Liver (tissue), 9 donors: ENCODE results near the gene SRSF5. TPM values are rescaled to one million over a fixed set of nuclear protein-coding genes. Genes with fewer than 3 reads are reported as not detected.

Source experiments
- DNase-seq: peaks from one replicate; pipeline ENCODE4 v3.0.0-alpha.2; 2017; ENCODE audit warnings: low spot score
- H3K27ac ChIP-seq, 2 donors: one replicate each; pipeline ENCODE4 v1.7.0; 2013; ENCODE audit warnings: inconsistent platforms in 2 of 2, low read length in 2 of 2, control low read depth in 1 of 2, low read depth in 1 of 2, mild to moderate bottlenecking in 1 of 2
- H3K27me3 ChIP-seq, 4 donors: one replicate each; pipeline versions ENCODE4 v1.6.1 to v1.7.0; 2013; ENCODE audit warnings: low read length in 3 of 4, inconsistent platforms in 1 of 4, mild to moderate bottlenecking in 1 of 4, moderate library complexity in 1 of 4; ENCODE audit not compliant: control insufficient read depth in 4 of 4, insufficient read depth in 4 of 4
- H3K36me3 ChIP-seq, 4 donors: one replicate each; pipeline versions ENCODE4 v1.6.1 to v1.7.0; 2013; ENCODE audit warnings: low read length in 3 of 4, mild to moderate bottlenecking in 3 of 4, low read depth in 1 of 4, moderate library complexity in 1 of 4; ENCODE audit not compliant: control insufficient read depth in 4 of 4, insufficient read depth in 3 of 4
- H3K4me1 ChIP-seq, 4 donors: one replicate each; pipeline versions ENCODE4 v1.6.1 to v1.7.0; 2013; ENCODE audit warnings: low read length in 3 of 4, mild to moderate bottlenecking in 3 of 4, moderate library complexity in 1 of 4; ENCODE audit not compliant: control insufficient read depth in 4 of 4, insufficient read depth in 4 of 4
- H3K4me3 ChIP-seq, 3 donors: one replicate each; pipeline versions ENCODE4 v1.6.1 to v1.7.0; 2013; ENCODE audit warnings: low read length in 3 of 3, control low read depth in 1 of 3, low read depth in 1 of 3, mild to moderate bottlenecking in 1 of 3
- H3K9ac ChIP-seq, 2 donors: one replicate each; pipeline ENCODE4 v1.7.0; 2013; ENCODE audit warnings: low read length in 2 of 2, mild to moderate bottlenecking in 2 of 2, moderate library complexity in 2 of 2, control low read depth in 1 of 2, low read depth in 1 of 2
- H3K9me3 ChIP-seq, 4 donors: one replicate each; pipeline versions ENCODE4 v1.6.1 to v1.7.0; 2013; ENCODE audit warnings: low read length in 3 of 4; ENCODE audit not compliant: control insufficient read depth in 4 of 4
- ATF3 ChIP-seq: IDR thresholded peaks from 2 replicates; pipeline ENCODE4 v1.6.1; 2016; ENCODE audit warnings: antibody characterized with exemption
- CTCF ChIP-seq: fragments of 150-350 bp; IDR thresholded peaks from 2 replicates; pipeline ENCODE4 v1.5.1; 2017; ENCODE audit warnings: improper control_type of control experiment, low read depth, low read length; ENCODE audit not compliant: missing input control
- EGR1 ChIP-seq, 2 donors: IDR thresholded peaks; 2 replicates each; pipeline ENCODE4 v1.6.1; 2016 to 2018; ENCODE audit warnings: antibody characterized with exemption in 2 of 2, low read depth in 2 of 2
- FOXA1 ChIP-seq: IDR thresholded peaks from 2 replicates; pipeline ENCODE4 v1.6.1; 2016; ENCODE audit warnings: antibody characterized with exemption
- GABPA ChIP-seq, 2 donors: IDR thresholded peaks in 1 of 2; conservative IDR thresholded peaks in 1 of 2; 2 replicates each; pipeline ENCODE4 v1.6.1; 2016; ENCODE audit warnings: antibody characterized with exemption in 2 of 2, mild to moderate bottlenecking in 1 of 2, moderate library complexity in 1 of 2
- HNF4G ChIP-seq: IDR thresholded peaks from 2 replicates; pipeline ENCODE4 v1.6.1; 2016; ENCODE audit warnings: antibody characterized with exemption
- JUND ChIP-seq, 2 donors: IDR thresholded peaks; 2 replicates each; pipeline ENCODE4 v1.6.1; 2016; ENCODE audit warnings: antibody characterized with exemption in 2 of 2
- MAX ChIP-seq: IDR thresholded peaks from 2 replicates; pipeline ENCODE4 v1.6.1; 2016; ENCODE audit warnings: antibody characterized with exemption
- NR2F2 ChIP-seq: IDR thresholded peaks from 2 replicates; pipeline ENCODE4 v1.6.1; 2016; ENCODE audit warnings: antibody characterized with exemption
- RAD21 ChIP-seq, 2 donors: IDR thresholded peaks; 2 replicates each; pipeline ENCODE4 v1.6.1; 2016; ENCODE audit warnings: antibody characterized with exemption in 2 of 2, mild to moderate bottlenecking in 2 of 2
- RXRA ChIP-seq, 2 donors: IDR thresholded peaks; 2 replicates each; pipeline ENCODE4 v1.6.1; 2017 to 2018; ENCODE audit warnings: antibody characterized with exemption in 2 of 2, mild to moderate bottlenecking in 1 of 2
- YY1 ChIP-seq: IDR thresholded peaks from 2 replicates; pipeline ENCODE4 v1.6.1; 2016; ENCODE audit warnings: antibody characterized with exemption, mild to moderate bottlenecking
- ZBTB33 ChIP-seq: IDR thresholded peaks from 2 replicates; pipeline ENCODE4 v1.6.1; 2016; ENCODE audit warnings: antibody characterized with exemption
- WGBS: extraction: QIAGEN DNeasy Blood & Tissue Kit; methylation state at CpG from one replicate; pipeline ENCODE4 v1.1.7; 2013; 5-methylcytosine and 5-hydroxymethylcytosine counted together
- polyA plus RNA-seq, 2 donors: library from polyadenylated mRNA; stranded (reverse) in 1 of 2; unstranded in 1 of 2; fragments of 200-250 nt in 1 of 2; fragments of >200 nt in 1 of 2; fragmentation: Nextera tagmentation in 1 of 2; extraction: Ambion mirVana in 1 of 2; gene quantifications; one replicate each; pipeline versions ENCODE4 v1.2.1 to v1.2.3, GENCODE V29; 2013 to 2015
- total RNA-seq, 2 donors: library from RNA; depleted of rRNA; stranded (reverse); fragments of >200 nt; gene quantifications; one replicate each; pipeline ENCODE4 v1.2.3, GENCODE V29; 2014
- donor health status: healthy.
- donor health status: healthy.
- donor health status: healthy.
- donor health status: healthy.
- donor health status: healthy.

The SRSF5 gene
- total and polyA plus RNA-seq, 4 donors: 74.4 to 254 (median 148) TPM

GRCh38 chr14:69803753-69804152 is 36.8 kb downstream of the SRSF5 start:
- Histone ChIP-seq H3K9me3 (no peaks in the 10 kb centered on the region), H3K27me3 (no peaks in the 10 kb centered on the region), H3K4me3 (no peak overlapping the region), H3K4me1 (peaks cover 4 to 17% (median 8%) of the 10 kb centered on the region in 4 donors), H3K9ac (no peak overlapping the region), H3K36me3 (no peaks in the 10 kb centered on the region), H3K27ac (no peak overlapping the region)
- no peak for DNase-seq
- TF ChIP-seq GABPA (IDR thresholded peaks at IDR 0.05 in 1 of 2, conservative IDR thresholded peaks at IDR 0.05 in 1 of 2) (no peak), MAX (no peak), EGR1 (IDR thresholded peaks at IDR 0.05; ENCODE audit: low read depth in 2 of 2) (no peak), CTCF (peak; percentile 20), RAD21 (IDR thresholded peaks at IDR 0.05) (peak in 1 of 2 donors; percentile 7), NR2F2 (no peak), HNF4G (no peak)

GRCh38 chr14:69804902-69805301 is 38.0 kb downstream of the SRSF5 start:
- WGBS: 98% methylated on average over 2 of the region's 2 CpGs
- H3K4me1 ChIP-seq: peaks cover 9 to 21% (median 11%) of the 10 kb centered on the region in 4 donors
- H3K9me3 ChIP-seq: no peaks in the 10 kb centered on the region
- H3K27ac ChIP-seq: no peak overlapping the region
- no peaks in the 10 kb centered on the region for H3K36me3 ChIP-seq
- TF ChIP-seq YY1: no peak
- no peak for TF ChIP-seq EGR1 (IDR thresholded peaks at IDR 0.05; ENCODE audit: low read depth in 2 of 2)
- no peak for TF ChIP-seq ATF3
- no peak for TF ChIP-seq MAX
- no peak for TF ChIP-seq FOXA1
- no peaks in the 10 kb centered on the region for H3K27me3 ChIP-seq
- H3K4me3 ChIP-seq: no peak overlapping the region
- no peak for DNase-seq
- H3K9ac ChIP-seq: no peak overlapping the region

- H3K27me3 ChIP-seq: no peaks in the 10 kb centered on the region
- peaks cover 11 to 28% (median 17%) of the 10 kb centered on the region in 4 donors for H3K4me1 ChIP-seq
- DNase-seq: no peak
- no peak overlapping the region for H3K4me3 ChIP-seq
- H3K9ac ChIP-seq: no peak overlapping the region
- H3K27ac ChIP-seq: no peak overlapping the region
- no peaks in the 10 kb centered on the region for H3K36me3 ChIP-seq
- no peaks in the 10 kb centered on the region for H3K9me3 ChIP-seq
- TF ChIP-seq JUND (IDR thresholded peaks at IDR 0.05) (no peak), GABPA (IDR thresholded peaks at IDR 0.05 in 1 of 2, conservative IDR thresholded peaks at IDR 0.05 in 1 of 2) (no peak), ZBTB33 (no peak), RXRA (IDR thresholded peaks at IDR 0.05) (no peak), YY1 (no peak)
- 93% methylated on average over 1 of the region's 1 CpG for WGBS
Observed at GRCh38 chr14:69807192-69807591, 40.2 kb downstream of the SRSF5 start.
